Loucy (cell line): ENCODE data around the gene TIMM13.

ENCODE experiments used
- H2AFZ ChIP-seq: fragments of 200-600 bp; sonication (generic); 2 replicates; pipeline ENCODE4 v1.6.0; 2016; ENCODE audit warnings: antibody characterized with exemption, mild to moderate bottlenecking, low read length, moderate library complexity
- H3F3A ChIP-seq: fragments of 200-600 bp; 2 replicates; pipeline ENCODE4 v1.6.0; 2016; ENCODE audit warnings: antibody characterized with exemption, low read depth, mild to moderate bottlenecking
- H3K27me3 ChIP-seq: fragments of 200-600 bp; sonication (generic); 2 replicates; pipeline ENCODE4 v1.6.1; 2014; ENCODE audit warnings: low read length, mild to moderate bottlenecking; ENCODE audit not compliant: insufficient read depth, poor library complexity, severe bottlenecking
- H3K36me3 ChIP-seq: fragments of 200-600 bp; sonication (generic); 2 replicates; pipeline ENCODE4 v1.6.1; 2016; ENCODE audit warnings: low read length; ENCODE audit not compliant: insufficient read depth
- H3K4me1 ChIP-seq: fragments of 200-600 bp; sonication (generic); 2 replicates; pipeline ENCODE4 v1.5.1; 2014; ENCODE audit warnings: low read length, mild to moderate bottlenecking; ENCODE audit not compliant: insufficient read depth, poor library complexity, severe bottlenecking
- H3K4me2 ChIP-seq: fragments of 200-600 bp; sonication (generic); 2 replicates; pipeline ENCODE4 v1.6.0; 2014; ENCODE audit warnings: antibody characterized with exemption, low read length, low read depth, mild to moderate bottlenecking; ENCODE audit not compliant: poor library complexity, severe bottlenecking
- H3K4me3 ChIP-seq: fragments of 200-600 bp; sonication (generic); 2 replicates; pipeline ENCODE4 v1.5.1; 2014; ENCODE audit warnings: low read length, mild to moderate bottlenecking, mixed read lengths; ENCODE audit not compliant: poor library complexity, severe bottlenecking
- H3K79me2 ChIP-seq: fragments of 200-600 bp; sonication (generic); 2 replicates; pipeline ENCODE4 v1.6.1; 2014; ENCODE audit warnings: low read length; ENCODE audit not compliant: insufficient read depth
- H3K9ac ChIP-seq: fragments of 200-600 bp; sonication (generic); 2 replicates; pipeline ENCODE4 v1.6.0; 2014; ENCODE audit warnings: mild to moderate bottlenecking, low read depth, low read length, moderate library complexity; ENCODE audit not compliant: poor library complexity, severe bottlenecking
- H3K9me2 ChIP-seq: fragments of 200-600 bp; sonication (generic); replicated peaks from 2 replicates; pipeline ENCODE4 v1.6.1; 2016; ENCODE audit warnings: low read depth, low read length, mixed read lengths
- H3K9me3 ChIP-seq: fragments of 200-600 bp; sonication (generic); 2 replicates; pipeline ENCODE4 v1.6.1; 2014; ENCODE audit warnings: mild to moderate bottlenecking, antibody characterized with exemption, low read length, low read depth; ENCODE audit not compliant: insufficient read depth
- H4K20me1 ChIP-seq: fragments of 200-600 bp; sonication (generic); 2 replicates; pipeline ENCODE4 v1.6.0; 2014; ENCODE audit warnings: antibody characterized with exemption, low read length, mild to moderate bottlenecking; ENCODE audit not compliant: insufficient read depth, poor library complexity, severe bottlenecking
- CTCF ChIP-seq: fragments of 200-600 bp; sonication (generic); conservative IDR thresholded peaks from 2 replicates; pipeline ENCODE4 v1.5.1; 2014; ENCODE audit warnings: mild to moderate bottlenecking, antibody characterized with exemption, low read length
- EZH2phosphoT487 ChIP-seq: fragments of 200-600 bp; IDR thresholded peaks from 2 replicates; pipeline ENCODE4 v1.6.1; 2018; ENCODE audit warnings: antibody characterized with exemption, mild to moderate bottlenecking, moderate library complexity, borderline replicate concordance

The TIMM13 gene

GRCh38 chr19:2441096-2441752 lies 13.8 kb upstream of the TIMM13 start:
- Histone ChIP-seq H3K36me3 (peaks cover 48% of the 10 kb centered on the region; the same call in 1 of the 2 replicates), H3K9ac (no peak overlapping the region), H3F3A (no peaks in the 10 kb centered on the region), H4K20me1 (peaks cover 6% of the 10 kb centered on the region), H3K4me2 (no peak overlapping the region), H3K27me3 (no peaks in the 10 kb centered on the region), H3K79me2 (peaks cover 24% of the 10 kb centered on the region), H2AFZ (no peak overlapping the region), H3K9me2 (no peaks in the 10 kb centered on the region), H3K9me3 (no peaks in the 10 kb centered on the region), H3K4me1 (peaks cover under 1% of the 10 kb centered on the region), H3K4me3 (no peak overlapping the region)
- no peak for TF ChIP-seq EZH2phosphoT487
- TF ChIP-seq CTCF, result no peak

- peaks cover 21% of the 10 kb centered on the region; the same call in 1 of the 2 replicates for H3K79me2 ChIP-seq
- H2AFZ ChIP-seq, result no peak overlapping the region
- no peak overlapping the region for H3K4me2 ChIP-seq
- no peaks in the 10 kb centered on the region for H3K9me2 ChIP-seq
- H3F3A ChIP-seq, result no peaks in the 10 kb centered on the region
- H4K20me1 ChIP-seq, result peaks cover 2% of the 10 kb centered on the region
- no peak overlapping the region for H3K4me3 ChIP-seq
- H3K4me1 ChIP-seq, result no peaks in the 10 kb centered on the region
- H3K36me3 ChIP-seq, result peaks cover 49% of the 10 kb centered on the region; the same call in 1 of the 2 replicates
- H3K9ac ChIP-seq, result no peak overlapping the region
- TF ChIP-seq CTCF, result no peak
- no peak for TF ChIP-seq EZH2phosphoT487
- H3K9me3 ChIP-seq, result no peaks in the 10 kb centered on the region
- no peaks in the 10 kb centered on the region for H3K27me3 ChIP-seq
These were observed 13.1 kb upstream of the TIMM13 start for GRCh38 chr19:2440515-2440914.

GRCh38 chr19:2438178-2438577 lies 10.8 kb upstream of the TIMM13 start:
- Histone ChIP-seq H3K4me1 (no peaks in the 10 kb centered on the region), H3K9ac (no peak overlapping the region), H3K9me2 (no peaks in the 10 kb centered on the region), H3K9me3 (no peaks in the 10 kb centered on the region), H3K27me3 (no peaks in the 10 kb centered on the region), H3K4me3 (no peak overlapping the region), H4K20me1 (peaks cover 2% of the 10 kb centered on the region), H2AFZ (no peak overlapping the region), H3K4me2 (no peak overlapping the region), H3K36me3 (peaks cover 50% of the 10 kb centered on the region; the same call in 1 of the 2 replicates), H3K79me2 (no peaks in the 10 kb centered on the region; the same call in 1 of the 2 replicates), H3F3A (no peaks in the 10 kb centered on the region)
- TF ChIP-seq EZH2phosphoT487, result no peak
- no peak for TF ChIP-seq CTCF
